Effector memory CD8-positive, alpha-beta T cell (primary cell): Measurements from ENCODE around the gene CTIF.

ENCODE experiments used
- ATAC-seq: fragments of 150-1000 bp; cut with Tn5 transposase; replicated peaks from 2 replicates; pipeline ENCODE4 v1.10.0; 2021; ENCODE audit warnings: mild to moderate bottlenecking, moderate library complexity
- DNase-seq, 3 experiments: peaks; one replicate each; pipeline ENCODE4 v3.0.0; 2021
- H3K27ac Mint-ChIP-seq, 2 donors: one replicate each; pipeline ENCODE4 v1.8.0; 2022; ENCODE audit warnings: mild to moderate bottlenecking in 2 of 2, mixed read lengths in 2 of 2, moderate library complexity in 2 of 2
- H3K27me3 Mint-ChIP-seq, 2 donors: one replicate each; pipeline ENCODE4 v1.8.0; 2022; ENCODE audit warnings: mixed read lengths in 2 of 2
- H3K36me3 Mint-ChIP-seq: one replicate; pipeline ENCODE4 v1.8.0; 2022; ENCODE audit warnings: mild to moderate bottlenecking, moderate library complexity, mixed read lengths; ENCODE audit not compliant: insufficient read depth
- H3K4me1 Mint-ChIP-seq, 2 donors: one replicate each; pipeline ENCODE4 v1.8.0; 2022; ENCODE audit warnings: low read depth in 2 of 2, mixed read lengths in 2 of 2
- H3K4me3 Mint-ChIP-seq, 2 donors: one replicate each; pipeline ENCODE4 v1.8.0; 2022; ENCODE audit warnings: mild to moderate bottlenecking in 2 of 2, mixed read lengths in 2 of 2, moderate library complexity in 2 of 2
- H3K9me3 Mint-ChIP-seq, 2 donors: one replicate each; pipeline ENCODE4 v1.8.0; 2022; ENCODE audit warnings: mixed read lengths in 2 of 2

Gene CTIF

GRCh38 chr18:48800876-48801727, 262.3 kb downstream of the CTIF start:
- H3K27ac Mint-ChIP-seq = peak overlapping the region in 1 of 2 donors; percentile 28
- no peaks in the 10 kb centered on the region for H3K27me3 Mint-ChIP-seq
- peaks cover 33 to 38% of the 10 kb centered on the region in 2 donors for H3K4me1 Mint-ChIP-seq
- H3K4me3 Mint-ChIP-seq = no peak overlapping the region
- no peaks in the 10 kb centered on the region for H3K9me3 Mint-ChIP-seq
- peaks cover 3% of the 10 kb centered on the region for H3K36me3 Mint-ChIP-seq
- DNase-seq (no peak), ATAC-seq (no peak)

- H3K4me3 Mint-ChIP-seq = no peak overlapping the region
- peaks cover 41 to 46% of the 10 kb centered on the region in 2 donors for H3K4me1 Mint-ChIP-seq
- H3K36me3 Mint-ChIP-seq = peaks cover 3% of the 10 kb centered on the region
- no peaks in the 10 kb centered on the region for H3K9me3 Mint-ChIP-seq
- ATAC-seq = no peak
- H3K27me3 Mint-ChIP-seq = no peaks in the 10 kb centered on the region
- H3K27ac Mint-ChIP-seq = peak overlapping the region; percentile 28 to 79
- no peak for DNase-seq
Observed at GRCh38 chr18:48801728-48802542, 263.1 kb downstream of the CTIF start.

GRCh38 chr18:48802543-48803290, 263.9 kb downstream of the CTIF start:
- ATAC-seq = no peak
- DNase-seq = no peak
- Mint-ChIP-seq H3K9me3 (no peaks in the 10 kb centered on the region), H3K27me3 (no peaks in the 10 kb centered on the region), H3K4me1 (peaks cover 42 to 43% of the 10 kb centered on the region in 2 donors), H3K27ac (peak overlapping the region; percentile 79 to 86), H3K36me3 (peaks cover 3% of the 10 kb centered on the region), H3K4me3 (no peak overlapping the region)

GRCh38 chr18:48803518-48803917, 264.7 kb downstream of the CTIF start:
- peaks cover 3% of the 10 kb centered on the region for H3K36me3 Mint-ChIP-seq
- no peak for ATAC-seq
- peak overlapping the region; percentile 79 to 86 for H3K27ac Mint-ChIP-seq
- H3K9me3 Mint-ChIP-seq = no peaks in the 10 kb centered on the region
- H3K4me1 Mint-ChIP-seq = peaks cover 39 to 40% of the 10 kb centered on the region in 2 donors
- no peak for DNase-seq
- H3K4me3 Mint-ChIP-seq = no peak overlapping the region
- no peaks in the 10 kb centered on the region for H3K27me3 Mint-ChIP-seq

- H3K4me1 Mint-ChIP-seq = peaks cover 35 to 43% of the 10 kb centered on the region in 2 donors
- peaks cover 3% of the 10 kb centered on the region for H3K36me3 Mint-ChIP-seq
- no peaks in the 10 kb centered on the region for H3K27me3 Mint-ChIP-seq
Observed at GRCh38 chr18:48803951-48804855, 265.4 kb downstream of the CTIF start.

GRCh38 chr18:48804856-48805610, 266.2 kb downstream of the CTIF start:
- peaks cover 35 to 45% of the 10 kb centered on the region in 2 donors for H3K4me1 Mint-ChIP-seq
- H3K9me3 Mint-ChIP-seq = no peaks in the 10 kb centered on the region
- DNase-seq (no peak), ATAC-seq (no peak)
- H3K27ac Mint-ChIP-seq = peak overlapping the region; percentile 78 to 84
- no peaks in the 10 kb centered on the region for H3K27me3 Mint-ChIP-seq
- H3K36me3 Mint-ChIP-seq = peaks cover 3% of the 10 kb centered on the region
- no peak overlapping the region for H3K4me3 Mint-ChIP-seq

More at GRCh38 chr18:48803951-48804855, 265.4 kb downstream of the CTIF start:
- Mint-ChIP-seq H3K4me3 (no peak overlapping the region), H3K27ac (peak overlapping the region in 1 of 2 donors; percentile 84), H3K9me3 (no peaks in the 10 kb centered on the region)
- ATAC-seq (no peak), DNase-seq (no peak)

GRCh38 chr18:48805826-48806535, 267.1 kb downstream of the CTIF start:
- H3K36me3 Mint-ChIP-seq = peaks cover 3% of the 10 kb centered on the region
- H3K4me1 Mint-ChIP-seq = peaks cover 37 to 50% of the 10 kb centered on the region in 2 donors
- H3K27ac Mint-ChIP-seq = peak overlapping the region; percentile 76 to 88
- DNase-seq (no peak), ATAC-seq (no peak)
- H3K9me3 Mint-ChIP-seq = no peaks in the 10 kb centered on the region
- no peaks in the 10 kb centered on the region for H3K27me3 Mint-ChIP-seq
- no peak overlapping the region for H3K4me3 Mint-ChIP-seq

- H3K4me1 Mint-ChIP-seq = peaks cover 32 to 54% of the 10 kb centered on the region in 2 donors
- DNase-seq (peak in 2 of 3 experiments; percentile 20 to 42), ATAC-seq (peak; percentile 94)
- no peaks in the 10 kb centered on the region for H3K9me3 Mint-ChIP-seq
- peaks cover 3% of the 10 kb centered on the region for H3K36me3 Mint-ChIP-seq
- peak overlapping the region; percentile 76 to 88 for H3K27ac Mint-ChIP-seq
- peak overlapping the region; percentile 57 to 71 for H3K4me3 Mint-ChIP-seq
- no peaks in the 10 kb centered on the region for H3K27me3 Mint-ChIP-seq
Observed at GRCh38 chr18:48806551-48807261, 267.9 kb downstream of the CTIF start.

GRCh38 chr18:48808476-48808875, 269.6 kb downstream of the CTIF start:
- no peak for DNase-seq
- Mint-ChIP-seq H3K4me1 (peaks cover 38 to 52% of the 10 kb centered on the region in 2 donors), H3K27ac (no peak overlapping the region), H3K36me3 (peaks cover 12% of the 10 kb centered on the region), H3K9me3 (no peaks in the 10 kb centered on the region), H3K4me3 (no peak overlapping the region), H3K27me3 (no peaks in the 10 kb centered on the region)
- ATAC-seq = no peak

- H3K9me3 Mint-ChIP-seq = no peaks in the 10 kb centered on the region
- no peak for ATAC-seq
- no peak for DNase-seq
- H3K4me3 Mint-ChIP-seq = no peak overlapping the region
- H3K27ac Mint-ChIP-seq = no peak overlapping the region
- H3K4me1 Mint-ChIP-seq = peaks cover 45 to 61% of the 10 kb centered on the region in 2 donors
- no peaks in the 10 kb centered on the region for H3K27me3 Mint-ChIP-seq
- peaks cover 21% of the 10 kb centered on the region for H3K36me3 Mint-ChIP-seq
Observed at GRCh38 chr18:48809365-48809764, 270.5 kb downstream of the CTIF start.

- ATAC-seq (no peak), DNase-seq (no peak)
- Mint-ChIP-seq H3K36me3 (peaks cover 30% of the 10 kb centered on the region), H3K27me3 (no peaks in the 10 kb centered on the region), H3K4me1 (peaks cover 46 to 63% of the 10 kb centered on the region in 2 donors), H3K9me3 (no peaks in the 10 kb centered on the region), H3K4me3 (no peak overlapping the region), H3K27ac (peak overlapping the region in 1 of 2 donors; percentile 33)
Observed at GRCh38 chr18:48810805-48811204, 272.0 kb downstream of the CTIF start.
